GM12872 (cell line): ENCODE results near the gene XYLB.

Experiments
- TF ChIP-seq, protein P1 (sequence below): IDR thresholded peaks from 3 replicates; pipeline ENCODE4 v1.5.1; 2011; ENCODE audit warnings: low read depth, mild to moderate bottlenecking, low read length, moderate library complexity; ENCODE audit not compliant: insufficient read depth

The XYLB gene

DNA sequence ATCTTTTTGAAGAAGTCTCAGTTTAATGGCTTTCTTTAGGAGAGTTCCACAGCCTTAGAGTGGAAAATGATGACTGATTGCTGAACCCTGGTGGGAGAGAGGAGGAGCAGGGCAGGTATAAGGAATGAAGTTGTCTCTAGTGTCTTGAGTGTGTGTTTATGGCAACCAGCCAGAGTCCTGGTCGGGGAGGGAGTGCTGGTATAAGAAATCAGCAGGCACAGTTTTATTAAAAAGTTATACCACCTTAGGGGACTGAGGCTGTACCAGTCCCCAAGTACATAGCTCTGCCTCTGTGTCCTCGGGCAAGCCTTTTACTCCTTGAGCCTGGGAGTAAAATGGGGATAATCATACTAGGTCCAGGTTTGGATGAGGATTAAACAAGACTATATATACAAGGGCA is 34.6 kb upstream of the XYLB start:
- TF ChIP-seq, protein P1, sequence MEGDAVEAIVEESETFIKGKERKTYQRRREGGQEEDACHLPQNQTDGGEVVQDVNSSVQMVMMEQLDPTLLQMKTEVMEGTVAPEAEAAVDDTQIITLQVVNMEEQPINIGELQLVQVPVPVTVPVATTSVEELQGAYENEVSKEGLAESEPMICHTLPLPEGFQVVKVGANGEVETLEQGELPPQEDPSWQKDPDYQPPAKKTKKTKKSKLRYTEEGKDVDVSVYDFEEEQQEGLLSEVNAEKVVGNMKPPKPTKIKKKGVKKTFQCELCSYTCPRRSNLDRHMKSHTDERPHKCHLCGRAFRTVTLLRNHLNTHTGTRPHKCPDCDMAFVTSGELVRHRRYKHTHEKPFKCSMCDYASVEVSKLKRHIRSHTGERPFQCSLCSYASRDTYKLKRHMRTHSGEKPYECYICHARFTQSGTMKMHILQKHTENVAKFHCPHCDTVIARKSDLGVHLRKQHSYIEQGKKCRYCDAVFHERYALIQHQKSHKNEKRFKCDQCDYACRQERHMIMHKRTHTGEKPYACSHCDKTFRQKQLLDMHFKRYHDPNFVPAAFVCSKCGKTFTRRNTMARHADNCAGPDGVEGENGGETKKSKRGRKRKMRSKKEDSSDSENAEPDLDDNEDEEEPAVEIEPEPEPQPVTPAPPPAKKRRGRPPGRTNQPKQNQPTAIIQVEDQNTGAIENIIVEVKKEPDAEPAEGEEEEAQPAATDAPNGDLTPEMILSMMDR, result no peak

DNA sequence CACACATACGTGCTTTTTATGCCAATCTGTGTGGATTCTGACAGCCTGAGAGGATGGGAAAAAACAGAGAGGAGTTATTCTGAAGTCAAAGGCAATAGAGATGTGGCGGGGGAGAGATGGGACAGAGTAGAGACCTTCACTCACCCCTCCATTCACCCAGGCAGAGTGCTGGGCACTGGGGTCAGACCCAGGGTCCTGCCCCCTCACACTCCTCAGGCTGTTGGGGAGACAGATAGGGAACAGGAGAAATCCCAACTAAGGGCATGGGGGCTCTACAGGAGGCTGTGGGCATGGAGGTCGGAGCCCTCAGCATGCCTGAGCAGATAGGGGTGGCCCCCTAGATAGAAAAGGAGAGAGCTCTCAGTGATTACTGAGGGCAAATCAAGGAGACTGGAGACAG is 34.2 kb upstream of the XYLB start:
- TF ChIP-seq, protein P1, result no peak

DNA sequence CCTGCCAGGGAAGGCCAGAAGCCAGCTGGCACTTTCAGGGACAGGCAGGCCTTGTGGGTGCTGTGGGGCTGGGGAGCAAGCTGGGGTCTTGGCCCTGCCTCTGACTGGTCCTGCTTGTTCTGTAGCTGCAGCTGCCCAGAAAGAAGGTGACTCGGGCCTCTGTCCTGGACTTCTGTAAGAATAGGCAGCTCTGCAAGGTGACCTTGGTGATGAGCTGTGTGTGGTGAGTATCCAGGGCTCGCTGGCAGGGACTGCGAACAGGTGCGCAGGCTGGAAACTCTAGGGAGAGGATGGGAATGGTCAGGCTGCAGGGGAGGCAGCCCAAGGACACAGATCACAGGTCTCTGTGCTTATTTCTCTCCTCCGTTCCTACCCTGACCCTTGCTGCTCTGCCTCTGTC is 33.3 kb upstream of the XYLB start:
- TF ChIP-seq, protein P1, result no peak

DNA sequence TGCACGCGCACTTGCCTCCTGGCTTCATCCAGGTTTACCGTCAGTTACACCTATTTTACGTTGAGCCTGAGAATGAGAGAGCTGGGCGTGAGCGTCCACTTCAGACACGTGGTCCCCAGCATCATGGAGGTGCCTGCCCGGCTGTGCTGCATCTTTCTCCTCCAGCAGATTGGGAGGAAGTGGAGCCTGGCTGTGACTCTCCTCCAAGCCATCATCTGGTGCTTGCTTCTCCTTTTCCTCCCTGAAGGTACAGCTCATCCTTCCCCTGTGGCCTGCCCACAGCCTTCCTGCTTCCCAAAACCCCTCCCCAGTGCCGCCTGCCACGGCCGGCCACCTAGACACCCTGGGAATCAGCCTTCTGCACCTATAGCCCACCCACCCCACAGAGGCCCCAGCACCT is 32.9 kb upstream of the XYLB start:
- TF ChIP-seq, protein P1, result no peak

DNA sequence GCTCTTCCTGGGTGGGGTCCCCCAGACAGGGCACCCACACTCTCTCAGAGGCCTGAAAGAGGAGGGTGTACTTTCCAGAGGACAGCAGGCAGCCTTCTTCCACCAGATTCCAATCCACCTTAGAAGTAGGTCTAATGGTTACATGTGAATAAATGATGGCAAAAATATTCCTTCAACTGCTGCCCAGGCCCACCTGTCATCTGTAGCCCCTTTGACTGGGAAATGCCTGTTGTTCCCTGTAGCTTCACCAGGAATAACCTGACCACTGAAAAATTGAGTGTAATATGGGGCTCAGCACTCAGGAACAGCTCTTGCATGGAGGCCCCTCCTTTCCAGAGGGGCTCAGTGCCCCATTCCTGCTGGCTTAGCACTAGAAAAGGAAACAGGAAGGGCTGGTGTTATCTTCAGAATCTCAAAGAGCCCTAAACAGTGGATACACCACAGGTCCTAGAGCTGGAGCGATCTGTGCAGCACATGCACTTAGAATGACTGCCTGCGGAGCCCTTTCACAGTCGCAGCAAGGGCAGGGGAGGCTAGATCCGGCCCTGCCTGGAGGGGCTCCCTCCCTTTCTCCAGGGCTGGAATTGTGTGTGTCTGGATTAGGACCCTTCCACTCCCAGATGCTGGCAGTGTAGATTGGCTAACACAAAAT is 32.3 kb upstream of the XYLB start:
- TF ChIP-seq, protein P1, result no peak

DNA sequence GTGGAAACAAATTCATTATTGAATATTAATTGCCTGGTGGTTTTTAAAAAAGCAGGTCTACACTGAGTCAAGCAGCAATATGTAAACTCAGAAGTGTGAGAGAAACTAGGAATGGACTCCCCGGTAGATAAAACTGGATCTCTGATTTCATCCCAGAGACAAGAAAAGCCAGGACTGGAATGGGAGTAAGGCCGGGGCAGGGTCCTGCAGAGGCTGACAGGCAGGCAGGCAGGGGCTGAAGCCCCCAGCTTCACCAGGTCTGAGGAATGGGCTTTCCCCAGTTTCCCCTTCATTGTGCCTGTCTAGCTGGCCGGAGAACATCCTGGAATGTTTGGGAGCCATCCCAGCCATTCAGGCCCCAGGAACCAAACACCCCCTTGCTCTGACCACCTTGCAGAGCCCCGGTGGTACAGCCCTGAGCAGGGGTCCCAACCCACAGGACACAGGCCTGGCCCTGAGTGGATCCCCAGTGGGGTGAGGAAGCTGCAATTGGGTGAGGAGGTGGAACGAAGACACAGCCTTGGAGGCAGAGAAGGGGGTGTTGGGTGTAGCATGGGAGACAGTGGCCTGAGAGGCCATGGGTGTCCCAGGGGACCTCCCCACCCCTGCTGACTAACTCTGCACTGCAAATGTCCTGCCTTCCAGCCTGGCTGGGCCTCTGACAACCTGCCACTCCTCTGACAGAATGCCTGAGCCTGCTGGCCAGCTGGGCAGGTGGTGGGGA is 31.7 kb upstream of the XYLB start:
- TF ChIP-seq, protein P1, result no peak

DNA sequence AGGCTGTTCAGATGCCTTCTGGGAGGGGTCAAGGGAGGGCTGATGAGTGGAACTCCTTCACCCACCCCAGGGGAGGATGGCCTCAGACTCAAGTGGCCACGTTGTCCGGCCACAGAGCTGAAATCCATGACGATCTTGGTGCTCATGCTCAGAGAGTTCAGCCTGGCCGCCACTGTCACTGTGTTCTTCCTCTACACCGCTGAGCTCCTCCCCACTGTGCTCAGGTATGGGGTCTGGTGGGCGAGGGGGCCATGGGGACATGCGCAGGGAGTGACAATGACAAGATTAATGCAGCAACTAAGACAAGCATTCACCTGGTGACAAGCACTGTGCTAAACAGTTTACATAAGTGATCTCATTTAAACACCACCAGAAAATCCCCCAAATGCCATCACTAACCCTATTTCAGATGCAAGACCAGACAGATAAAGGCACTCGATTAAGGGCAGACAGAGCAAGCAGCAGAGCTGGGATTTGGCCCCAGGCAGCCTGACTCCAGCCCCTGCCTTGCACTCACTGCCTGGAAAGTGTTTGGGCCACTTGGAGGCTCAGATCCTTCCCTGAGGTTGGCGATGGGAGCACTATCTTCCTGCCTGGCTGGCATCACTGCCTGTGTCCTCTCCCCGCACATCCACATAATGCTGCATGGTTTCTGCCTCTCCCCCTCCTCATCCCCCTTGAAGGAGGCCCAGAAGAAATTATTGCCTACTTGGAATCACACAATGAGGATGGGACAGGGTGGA is 30.9 kb upstream of the XYLB start:
- TF ChIP-seq, protein P1, result no peak
